B cell (primary cell): Measurements from ENCODE around the gene LIN52. TPM values are rescaled to one million over a fixed set of nuclear protein-coding genes. Genes with fewer than 3 reads are reported as not detected.
"Not testable (repeated sequence)": the region's sequence is repeated elsewhere in the genome, so short reads cannot be mapped to it uniquely, and the experiment has no call there.

Experiments
- ATAC-seq: fragments of 200-7000 bp; cut with Tn5 transposase; one replicate; pipeline ENCODE4 v1.10.0; 2021; ENCODE audit warnings: low read depth, mild to moderate bottlenecking, moderate number of reproducible peaks, moderate library complexity
- CTCF ChIA-PET: fragments of 350-600 bp; sonication (Branson Sonifier 250); formaldehyde crosslinking; loops from one replicate; lab custom pipeline; 2021; ENCODE audit warnings: antibody characterized with exemption, inconsistent platforms; lab: Charles Lee
- POLR2A ChIA-PET: fragments of 350-600 bp; sonication (Branson Sonifier 250); formaldehyde crosslinking; loops from one replicate; lab custom pipeline; 2021; ENCODE audit warnings: antibody characterized with exemption; lab: Charles Lee
- DNase-seq: peaks from one replicate; pipeline ENCODE4 v3.0.0; 2013
- H2AFZ ChIP-seq: 2 replicates; pipeline ENCODE4 v1.6.1; 2012; ENCODE audit warnings: mild to moderate bottlenecking, low read depth, low read length; ENCODE audit not compliant: insufficient read depth, poor library complexity, severe bottlenecking
- H3K27ac ChIP-seq, 2 donors: 1 replicate in 1 of 2; 2 replicates in 1 of 2; pipeline ENCODE4 v1.5.1; 2012 to 2013; ENCODE audit warnings: low read length in 2 of 2, mild to moderate bottlenecking in 2 of 2, moderate library complexity in 1 of 2
- H3K27me3 ChIP-seq, 4 experiments: fragments of 200-600 bp in 1 of 4; sonication (generic) in 1 of 4; replicated peaks in 1 of 4; 1 replicate in 2 of 4; 2 replicates in 2 of 4; pipeline versions ENCODE4 v1.6.1 to v1.7.0; 2013 to 2016; ENCODE audit warnings: low read length in 3 of 4, mild to moderate bottlenecking in 2 of 4, mixed read lengths in 1 of 4, moderate library complexity in 1 of 4; ENCODE audit not compliant: insufficient read depth in 4 of 4, control insufficient read depth in 3 of 4; ENCODE audit errors: control extremely low read depth in 1 of 4
- H3K36me3 ChIP-seq, 2 experiments: replicated peaks in 1 of 2; 1 replicate in 1 of 2; 2 replicates in 1 of 2; pipeline versions ENCODE4 v1.6.1 to v1.7.1; 2013; ENCODE audit warnings: low read length in 1 of 2; ENCODE audit not compliant: insufficient read depth in 2 of 2, control insufficient read depth in 1 of 2; ENCODE audit errors: control extremely low read depth in 1 of 2, extremely low read depth in 1 of 2
- H3K4me1 ChIP-seq, 2 donors: fragments of 200-600 bp in 1 of 2; sonication (generic) in 1 of 2; 1 replicate in 1 of 2; 2 replicates in 1 of 2; pipeline versions ENCODE4 v1.5.1 to v1.6.1; 2013 to 2017; ENCODE audit warnings: low read length in 2 of 2; ENCODE audit not compliant: control insufficient read depth in 2 of 2, insufficient read depth in 2 of 2
- H3K4me2 ChIP-seq: replicated peaks from 2 replicates; pipeline ENCODE3; 2012; ENCODE audit warnings: mild to moderate bottlenecking, low read depth, low read length; ENCODE audit not compliant: poor library complexity, severe bottlenecking
- H3K4me3 ChIP-seq, 5 experiments: fragments of 200-600 bp in 1 of 5; sonication (generic) in 1 of 5; 1 replicate in 3 of 5; 2 replicates in 2 of 5; pipeline versions ENCODE4 v1.5.1 to v1.7.0; 2011 to 2016; ENCODE audit warnings: low read length in 4 of 5, mild to moderate bottlenecking in 4 of 5, low read depth in 2 of 5, control low read depth in 1 of 5, moderate library complexity in 1 of 5; ENCODE audit not compliant: insufficient read depth in 1 of 5; ENCODE audit errors: control extremely low read depth in 1 of 5, extremely low read depth in 1 of 5
- H3K79me2 ChIP-seq: fragments of 200-600 bp; sonication (generic); one replicate; pipeline ENCODE4 v1.6.0; 2016; ENCODE audit warnings: low read length; ENCODE audit not compliant: control insufficient read depth, insufficient read depth
- H3K9ac ChIP-seq: fragments of 200-600 bp; sonication (generic); 2 replicates; pipeline ENCODE4 v1.6.1; 2017; ENCODE audit warnings: mild to moderate bottlenecking, low read length, moderate library complexity
- H3K9me3 ChIP-seq, 3 donors: one replicate each; pipeline versions ENCODE4 v1.6.1 to v1.7.1; 2013; ENCODE audit warnings: low read length in 2 of 3; ENCODE audit not compliant: control insufficient read depth in 2 of 3, insufficient read depth in 1 of 3; ENCODE audit errors: control extremely low read depth in 1 of 3
- H4K20me1 ChIP-seq: 2 replicates; pipeline ENCODE4 v1.6.0; 2012; ENCODE audit warnings: mild to moderate bottlenecking, low read length; ENCODE audit not compliant: insufficient read depth, control insufficient read depth, poor library complexity, severe bottlenecking
- H3K27ac Mint-ChIP-seq: one replicate; pipeline ENCODE4 v1.8.0; 2021; ENCODE audit warnings: mixed read lengths
- H3K27me3 Mint-ChIP-seq: one replicate; pipeline ENCODE4 v1.8.0; 2021; ENCODE audit warnings: mixed read lengths
- H3K4me1 Mint-ChIP-seq: one replicate; pipeline ENCODE4 v1.8.0; 2021; ENCODE audit warnings: mixed read lengths
- H3K4me3 Mint-ChIP-seq: one replicate; pipeline ENCODE4 v1.8.0; 2021; ENCODE audit warnings: mixed read lengths
- H3K9me3 Mint-ChIP-seq: one replicate; pipeline ENCODE4 v1.8.0; 2022; ENCODE audit warnings: mixed read lengths; ENCODE audit not compliant: insufficient read depth
- EZH2 ChIP-seq: IDR thresholded peaks from 2 replicates; pipeline ENCODE4 v1.6.1; 2012; ENCODE audit warnings: borderline replicate concordance, low read depth, mild to moderate bottlenecking, moderate library complexity, low read length; ENCODE audit not compliant: insufficient read depth, poor library complexity, severe bottlenecking
- WGBS: methylation state at CpG from one replicate; pipeline ENCODE4 v1.1.5; 2013; ENCODE audit warnings: missing lambda C conversion rate; ENCODE audit not compliant: insufficient coverage; 5-methylcytosine and 5-hydroxymethylcytosine counted together
- intact Hi-C: fragments of 100-400 bp; cut with micrococcal nuclease; formaldehyde crosslinking; loops from one replicate; pipeline ENCODE4 v1.10.0; 2022
- polyA plus RNA-seq: library from polyadenylated mRNA; depleted of rRNA; stranded (reverse); fragments of >200 nt; gene quantifications from 2 replicates; pipeline ENCODE4 v1.2.3, GENCODE V29; 2012
- total RNA-seq, 2 donors: library from RNA; stranded (reverse); fragments of 120-200 nt in 1 of 2; gene quantifications; 1 replicate in 1 of 2; 2 replicates in 1 of 2; pipeline versions ENCODE4 v1.2.3 to v1.2.4, GENCODE V29; 2013 to 2022
- TF ChIP-seq, protein P1 (sequence below): fragments of 200-600 bp; IDR thresholded peaks from one replicate; pipeline ENCODE4 v1.8.0; 2022; ENCODE audit warnings: antibody characterized with exemption, mild to moderate bottlenecking

Gene LIN52
- total and polyA plus RNA-seq, 2 donors (not counting 1 experiment from before 2014, with no cell fraction given), result 3.9 to 13.1 TPM

DNA sequence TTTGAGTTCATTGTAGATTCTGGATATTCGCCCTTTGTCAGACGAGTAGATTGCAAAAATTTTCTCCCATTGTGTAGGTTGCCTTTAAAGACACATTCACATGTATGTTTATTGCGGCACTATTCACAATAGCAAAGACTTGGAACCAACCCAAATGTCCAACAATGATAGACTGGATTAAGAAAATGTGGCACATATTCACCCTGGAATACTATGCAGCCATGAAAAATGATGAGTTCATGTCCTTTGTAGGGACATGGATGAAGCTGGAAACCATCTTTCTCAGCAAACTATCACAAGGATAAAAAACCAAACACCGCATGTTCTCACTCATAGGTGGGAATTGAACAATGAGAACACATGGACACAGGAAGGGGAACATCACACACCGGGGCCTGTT lies 40.7 kb downstream of the LIN52 start:
- H4K20me1 ChIP-seq, H3K4me2 ChIP-seq, H3K27ac ChIP-seq, H3K4me1 Mint-ChIP-seq, H3K4me3 ChIP-seq, H3K27ac Mint-ChIP-seq, H3K79me2 ChIP-seq, H3K36me3 ChIP-seq, H2AFZ ChIP-seq, H3K9ac ChIP-seq, DNase-seq, H3K27me3 Mint-ChIP-seq, H3K27me3 ChIP-seq, ATAC-seq, POLR2A ChIA-PET, H3K9me3 ChIP-seq, H3K4me1 ChIP-seq, intact Hi-C loops, CTCF ChIA-PET, H3K9me3 Mint-ChIP-seq, H3K4me3 Mint-ChIP-seq: not testable (repeated sequence)
- WGBS, result no CpG with 5 or more reads among the region's 5 CpGs

DNA sequence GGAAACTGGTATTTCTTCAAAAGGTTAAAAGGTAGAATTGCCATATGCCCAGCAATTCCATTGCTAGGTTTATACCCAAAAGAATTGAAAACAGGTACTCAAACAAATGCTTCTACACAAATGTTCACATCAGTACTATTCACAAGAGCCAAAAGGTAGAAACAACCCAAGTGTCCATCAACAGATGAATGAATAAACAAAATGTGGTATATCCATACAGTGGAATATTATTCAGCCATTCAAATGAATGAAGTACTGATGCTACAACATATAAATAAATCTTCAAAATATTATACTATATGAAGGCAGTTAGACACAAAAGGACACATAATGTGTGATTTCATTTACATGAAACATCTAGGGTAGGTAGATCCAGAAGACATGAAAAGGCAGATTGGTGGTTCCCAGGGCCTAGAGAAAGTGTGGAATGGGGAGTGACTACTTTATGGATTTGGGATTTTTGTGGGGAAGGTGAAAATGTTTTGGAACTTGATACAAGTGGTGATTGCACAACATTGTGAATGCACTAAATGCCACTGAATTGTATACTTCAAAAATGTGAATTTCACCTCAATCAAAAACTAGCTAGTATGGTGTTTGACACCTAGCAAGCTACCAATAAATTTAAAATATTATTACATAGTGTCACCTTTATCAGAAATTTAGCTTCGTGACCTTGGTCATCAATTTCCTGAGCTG lies 41.7 kb downstream of the LIN52 start:
- H3K4me3 ChIP-seq, result no peak overlapping the region
- no CpG with 5 or more reads among the region's 1 CpG for WGBS
- H3K9me3 ChIP-seq, result no peaks in the 10 kb centered on the region
- Mint-ChIP-seq H3K27ac (no peak overlapping the region), H3K4me3 (no peak overlapping the region), H3K9me3 (no peaks in the 10 kb centered on the region), H3K4me1 (no peaks in the 10 kb centered on the region), H3K27me3 (no peaks in the 10 kb centered on the region)
- H3K36me3 ChIP-seq, result peaks cover 0 to 3% of the 10 kb centered on the region in 2 experiments
- ATAC-seq (no peak), DNase-seq (no peak)
- TF ChIP-seq EZH2, result no peak
- TF ChIP-seq, protein P1, sequence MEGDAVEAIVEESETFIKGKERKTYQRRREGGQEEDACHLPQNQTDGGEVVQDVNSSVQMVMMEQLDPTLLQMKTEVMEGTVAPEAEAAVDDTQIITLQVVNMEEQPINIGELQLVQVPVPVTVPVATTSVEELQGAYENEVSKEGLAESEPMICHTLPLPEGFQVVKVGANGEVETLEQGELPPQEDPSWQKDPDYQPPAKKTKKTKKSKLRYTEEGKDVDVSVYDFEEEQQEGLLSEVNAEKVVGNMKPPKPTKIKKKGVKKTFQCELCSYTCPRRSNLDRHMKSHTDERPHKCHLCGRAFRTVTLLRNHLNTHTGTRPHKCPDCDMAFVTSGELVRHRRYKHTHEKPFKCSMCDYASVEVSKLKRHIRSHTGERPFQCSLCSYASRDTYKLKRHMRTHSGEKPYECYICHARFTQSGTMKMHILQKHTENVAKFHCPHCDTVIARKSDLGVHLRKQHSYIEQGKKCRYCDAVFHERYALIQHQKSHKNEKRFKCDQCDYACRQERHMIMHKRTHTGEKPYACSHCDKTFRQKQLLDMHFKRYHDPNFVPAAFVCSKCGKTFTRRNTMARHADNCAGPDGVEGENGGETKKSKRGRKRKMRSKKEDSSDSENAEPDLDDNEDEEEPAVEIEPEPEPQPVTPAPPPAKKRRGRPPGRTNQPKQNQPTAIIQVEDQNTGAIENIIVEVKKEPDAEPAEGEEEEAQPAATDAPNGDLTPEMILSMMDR, result no peak
- intact Hi-C loops, result no loop called here
- H3K4me1 ChIP-seq, result no peaks in the 10 kb centered on the region
- no peaks in the 10 kb centered on the region for H3K27me3 ChIP-seq
- no peak overlapping the region for H3K4me2 ChIP-seq
- H3K79me2 ChIP-seq, result no peaks in the 10 kb centered on the region
- H2AFZ ChIP-seq, result no peak overlapping the region
- CTCF ChIA-PET, result no interaction called here
- no peak overlapping the region for H3K9ac ChIP-seq
- POLR2A ChIA-PET, result no interaction called here
- no peak overlapping the region for H3K27ac ChIP-seq
- no peaks in the 10 kb centered on the region for H4K20me1 ChIP-seq
